ENCODE data around the gene RAB11FIP4. TPM values are rescaled to one million over a fixed set of nuclear protein-coding genes. Genes with fewer than 3 reads are reported as not detected.

RAB11FIP4 gene
- total RNA-seq, 1 experiment from 2014 or later, result 10.8 TPM

DNA sequence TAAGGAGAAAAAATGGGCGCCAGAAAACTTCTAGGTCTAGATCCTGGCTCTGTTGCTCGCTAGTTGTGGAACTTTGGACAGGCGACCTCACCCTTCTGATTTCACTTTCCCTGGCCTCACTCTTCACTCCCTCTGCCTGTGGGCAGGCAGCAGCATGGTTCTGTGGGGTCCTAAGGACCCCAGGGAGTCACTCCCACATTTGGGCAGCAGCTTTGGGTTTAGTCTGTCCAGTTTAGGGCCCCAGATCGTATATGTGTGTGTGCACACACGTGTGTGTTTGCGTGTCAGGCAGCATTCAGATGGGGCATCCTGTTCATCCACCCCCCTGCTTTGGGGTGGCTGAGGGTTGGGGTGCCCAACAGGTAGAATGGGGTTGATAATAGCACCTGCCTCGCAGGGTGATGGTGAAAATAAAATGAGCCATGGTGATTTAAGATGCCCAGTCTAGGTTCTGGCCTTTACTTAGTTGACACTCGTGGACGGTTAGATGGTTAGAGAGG is 102.2 kb downstream of the RAB11FIP4 start:
- no peak for ATAC-seq
- BruUV-seq (replicated peaks), result no TSS peak
- Histone ChIP-seq H3K36me3 (ENCODE audit: control insufficient read depth, insufficient read depth, low read length) (no peaks in the 10 kb centered on the region), H3K9me3 (ENCODE audit: control insufficient read depth, insufficient read depth, low read depth, low read length) (no peaks in the 10 kb centered on the region), H3K27me3 (ENCODE audit: control insufficient read depth, insufficient read depth, low read length) (no peaks in the 10 kb centered on the region), H3K4me1 (ENCODE audit: control insufficient read depth, insufficient read depth, low read length) (peaks cover 8% of the 10 kb centered on the region), H3K4me3 (ENCODE audit: low read depth in 2 of 2, low read length in 2 of 2) (no peak overlapping the region), H3K27ac (ENCODE audit: low read length) (no peak overlapping the region)
- TF ChIP-seq TCF7L2 (IDR thresholded peaks at IDR 0.05; ENCODE audit: low read depth, low read length) (no peak), CTCF (IDR thresholded peaks at IDR 0.05) (no peak), POLR2AphosphoS5 (IDR thresholded peaks at IDR 0.05; ENCODE audit: low read depth, low read length) (no peak), REST (IDR thresholded peaks at IDR 0.05; ENCODE audit: insufficient read depth in 1 of 2, low read depth in 2 of 2, low read length in 1 of 2) (no peak), SIN3A (IDR thresholded peaks at IDR 0.05; ENCODE audit: borderline replicate concordance, insufficient read depth, low read depth, low read length) (no peak)
- intact Hi-C loops (cut with micrococcal nuclease; ENCODE audit: unreplicated experiment), result no loop called here
- POLR2A ChIA-PET, result interaction anchor here (0.6 kb wide), 1 partner anchor 1982 kb away, joined by 4 read pairs; no protein-coding TSS in a partner anchor
- CTCF ChIA-PET, result interaction anchor here (1.1 kb wide), 1 partner anchor 57 kb away, joined by 4 read pairs; no protein-coding TSS in a partner anchor
- in situ Hi-C loops (cut with HindIII; ENCODE audit: low pct_unique_long_range_greater_than_20kb, low sequenced_read_pairs), result no loop called here
- DNase-seq (ENCODE audit: low read depth, low spot score), result no peak

DNA sequence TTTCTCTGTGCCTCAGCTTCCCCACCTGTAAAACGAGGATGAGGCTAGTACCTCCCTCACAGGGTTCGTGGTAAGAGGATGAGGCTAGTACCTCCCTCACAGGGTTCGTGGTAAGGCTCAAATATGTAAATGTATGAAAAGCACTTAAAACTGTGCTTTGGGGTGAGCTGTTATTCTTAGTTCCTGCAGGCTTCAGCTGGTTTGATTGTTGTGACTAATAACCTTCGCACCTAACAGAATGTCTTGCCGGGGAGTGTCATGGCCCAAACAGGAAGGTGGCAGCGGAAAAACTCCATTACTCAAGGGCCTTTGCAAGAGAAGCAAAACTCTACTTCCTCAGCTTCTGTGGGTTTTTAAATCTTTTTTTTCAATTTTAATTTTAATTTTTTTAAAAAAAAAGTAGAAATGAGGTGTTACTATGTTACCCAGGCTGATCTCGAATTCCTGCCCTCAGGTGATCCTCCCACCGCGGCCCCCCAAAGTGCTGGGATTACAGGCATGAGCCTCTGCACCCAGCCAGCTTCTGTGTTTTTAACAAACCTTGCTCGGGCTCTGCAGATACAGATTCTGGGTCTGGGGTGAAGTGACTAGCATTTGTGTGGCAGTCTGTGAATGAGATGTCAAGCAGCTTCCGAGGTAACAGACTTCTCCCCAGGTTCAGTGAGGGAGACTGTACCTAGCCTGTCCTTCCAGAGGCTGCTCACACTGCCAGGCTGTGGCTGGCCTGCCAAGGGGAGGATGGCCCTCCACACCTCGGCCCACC is 103.0 kb downstream of the RAB11FIP4 start:
- no peak for TF ChIP-seq SIN3A (IDR thresholded peaks at IDR 0.05; ENCODE audit: borderline replicate concordance, insufficient read depth, low read depth, low read length)
- TF ChIP-seq REST (IDR thresholded peaks at IDR 0.05; ENCODE audit: insufficient read depth in 1 of 2, low read depth in 2 of 2, low read length in 1 of 2), result no peak
- no peak for TF ChIP-seq POLR2AphosphoS5 (IDR thresholded peaks at IDR 0.05; ENCODE audit: low read depth, low read length)
- no peak for TF ChIP-seq TCF7L2 (IDR thresholded peaks at IDR 0.05; ENCODE audit: low read depth, low read length)
- TF ChIP-seq CTCF (IDR thresholded peaks at IDR 0.05), result no peak
- ChIA-PET POLR2A (no interaction called here), CTCF (no interaction called here)
- H3K36me3 ChIP-seq (ENCODE audit: control insufficient read depth, insufficient read depth, low read length), result no peaks in the 10 kb centered on the region
- DNase-seq (ENCODE audit: low read depth, low spot score), result no peak
- ATAC-seq, result no peak
- intact Hi-C loops (cut with micrococcal nuclease; ENCODE audit: unreplicated experiment), result no loop called here
- no peak overlapping the region for H3K27ac ChIP-seq (ENCODE audit: low read length)
- in situ Hi-C loops (cut with HindIII; ENCODE audit: low pct_unique_long_range_greater_than_20kb, low sequenced_read_pairs), result no loop called here
- peaks cover 8% of the 10 kb centered on the region for H3K4me1 ChIP-seq (ENCODE audit: control insufficient read depth, insufficient read depth, low read length)
- no peaks in the 10 kb centered on the region for H3K27me3 ChIP-seq (ENCODE audit: control insufficient read depth, insufficient read depth, low read length)
- no TSS peak for BruUV-seq (replicated peaks)
- no peaks in the 10 kb centered on the region for H3K9me3 ChIP-seq (ENCODE audit: control insufficient read depth, insufficient read depth, low read depth, low read length)
- H3K4me3 ChIP-seq (ENCODE audit: low read depth in 2 of 2, low read length in 2 of 2), result no peak overlapping the region
